ENCODE data around the gene ANKRD13D. TPM values are rescaled to one million over a fixed set of nuclear protein-coding genes. Genes with fewer than 3 reads are reported as not detected.

The ANKRD13D gene
- total RNA-seq, 2 experiments from 2014 or later = 56.2 to 61.9 TPM

GRCh38 chr11:67277231-67277961 lies 11.7 kb upstream of the ANKRD13D start:
- intact Hi-C loops (cut with micrococcal nuclease) = loop anchor here (1.0 to 2.0 kb wide), 4 partner anchors 9 to 40 kb away; no protein-coding TSS in a partner anchor
- peaks cover 48% of the 10 kb centered on the region for H3K36me3 Mint-ChIP-seq (ENCODE audit: low read depth)

GRCh38 chr11:67278135-67278938 lies 10.8 kb upstream of the ANKRD13D start:
- H3K36me3 Mint-ChIP-seq (ENCODE audit: low read depth) = peaks cover 46% of the 10 kb centered on the region
- no peaks in the 10 kb centered on the region for H3K9me3 Mint-ChIP-seq
- no peak for DNase-seq
- no peaks in the 10 kb centered on the region for H3K27me3 Mint-ChIP-seq (ENCODE audit: low read depth)
- H3K4me1 Mint-ChIP-seq (ENCODE audit: low read depth) = peaks cover 62% of the 10 kb centered on the region
- peak overlapping the region; percentile 73 for H3K4me3 Mint-ChIP-seq
- peak overlapping the region; percentile 99 for H3K27ac Mint-ChIP-seq
- intact Hi-C loops (cut with micrococcal nuclease) = no loop called here
- CTCF ChIA-PET = interaction anchor here (0.9 to 2.8 kb wide), 6 partner anchors 9 to 68 kb away, joined by 3 to 13 read pairs (median 8); partner anchors contain the start of gene GRK2

More at GRCh38 chr11:67277231-67277961, 11.7 kb upstream of the ANKRD13D start:
- DNase-seq = peak; percentile 95
- peaks cover 69% of the 10 kb centered on the region for H3K4me1 Mint-ChIP-seq (ENCODE audit: low read depth)
- H3K4me3 Mint-ChIP-seq = peak overlapping the region; percentile 73
- H3K27me3 Mint-ChIP-seq (ENCODE audit: low read depth) = no peaks in the 10 kb centered on the region
- H3K9me3 Mint-ChIP-seq = no peaks in the 10 kb centered on the region
- CTCF ChIA-PET = interaction anchor here (0.9 to 2.8 kb wide), 7 partner anchors 8 to 69 kb away, joined by 3 to 13 read pairs (median 7); partner anchors contain the start of gene GRK2
- peak overlapping the region; percentile 99 for H3K27ac Mint-ChIP-seq

GRCh38 chr11:67278939-67279588 lies 10.0 kb upstream of the ANKRD13D start:
- H3K27me3 Mint-ChIP-seq (ENCODE audit: low read depth) = no peaks in the 10 kb centered on the region
- peaks cover 56% of the 10 kb centered on the region for H3K4me1 Mint-ChIP-seq (ENCODE audit: low read depth)
- CTCF ChIA-PET = interaction anchor here (2.8 kb wide), 1 partner anchor 9 kb away, joined by 13 read pairs; no protein-coding TSS in a partner anchor
- peak overlapping the region; percentile 99 for H3K27ac Mint-ChIP-seq
- intact Hi-C loops (cut with micrococcal nuclease) = no loop called here
- peak overlapping the region; percentile 21 for H3K4me3 Mint-ChIP-seq
- H3K36me3 Mint-ChIP-seq (ENCODE audit: low read depth) = peaks cover 50% of the 10 kb centered on the region
- no peaks in the 10 kb centered on the region for H3K9me3 Mint-ChIP-seq
- DNase-seq = no peak

GRCh38 chr11:67279589-67280340 lies 9.3 kb upstream of the ANKRD13D start:
- H3K4me3 Mint-ChIP-seq = no peak overlapping the region
- no peaks in the 10 kb centered on the region for H3K27me3 Mint-ChIP-seq (ENCODE audit: low read depth)
- no peaks in the 10 kb centered on the region for H3K9me3 Mint-ChIP-seq
- H3K27ac Mint-ChIP-seq = peak overlapping the region; percentile 99
- H3K4me1 Mint-ChIP-seq (ENCODE audit: low read depth) = peaks cover 49% of the 10 kb centered on the region
- H3K36me3 Mint-ChIP-seq (ENCODE audit: low read depth) = peaks cover 50% of the 10 kb centered on the region
- DNase-seq = no peak
- intact Hi-C loops (cut with micrococcal nuclease) = no loop called here
- CTCF ChIA-PET = no interaction called here

- intact Hi-C loops (cut with micrococcal nuclease) = no loop called here
- no peaks in the 10 kb centered on the region for H3K27me3 Mint-ChIP-seq (ENCODE audit: low read depth)
- H3K4me3 Mint-ChIP-seq = no peak overlapping the region
- peaks cover 49% of the 10 kb centered on the region for H3K36me3 Mint-ChIP-seq (ENCODE audit: low read depth)
- H3K9me3 Mint-ChIP-seq = no peaks in the 10 kb centered on the region
- DNase-seq = no peak
- H3K27ac Mint-ChIP-seq = peak overlapping the region; percentile 99
- H3K4me1 Mint-ChIP-seq (ENCODE audit: low read depth) = peaks cover 45% of the 10 kb centered on the region
- CTCF ChIA-PET = no interaction called here
These were observed 8.7 kb upstream of the ANKRD13D start for GRCh38 chr11:67280341-67280787.

- H3K27ac Mint-ChIP-seq = no peak overlapping the region
These were observed 8.1 kb upstream of the ANKRD13D start for GRCh38 chr11:67280788-67281551.

GRCh38 chr11:67281552-67282150 lies 7.5 kb upstream of the ANKRD13D start:
- Mint-ChIP-seq H3K4me3 (no peak overlapping the region), H3K27me3 (ENCODE audit: low read depth) (no peaks in the 10 kb centered on the region), H3K9me3 (no peaks in the 10 kb centered on the region), H3K36me3 (ENCODE audit: low read depth) (peaks cover 49% of the 10 kb centered on the region), H3K4me1 (ENCODE audit: low read depth) (peaks cover 43% of the 10 kb centered on the region), H3K27ac (no peak overlapping the region)
- CTCF ChIA-PET = interaction anchor here (2.7 kb wide), 1 partner anchor 10 kb away, joined by 8 read pairs; no protein-coding TSS in a partner anchor
- no peak for DNase-seq
- intact Hi-C loops (cut with micrococcal nuclease) = no loop called here

More at GRCh38 chr11:67280788-67281551, 8.1 kb upstream of the ANKRD13D start:
- H3K4me3 Mint-ChIP-seq = no peak overlapping the region
- CTCF ChIA-PET = no interaction called here
- H3K9me3 Mint-ChIP-seq = no peaks in the 10 kb centered on the region
- no peaks in the 10 kb centered on the region for H3K27me3 Mint-ChIP-seq (ENCODE audit: low read depth)
- peaks cover 46% of the 10 kb centered on the region for H3K36me3 Mint-ChIP-seq (ENCODE audit: low read depth)
- peaks cover 43% of the 10 kb centered on the region for H3K4me1 Mint-ChIP-seq (ENCODE audit: low read depth)
- DNase-seq = no peak
- intact Hi-C loops (cut with micrococcal nuclease) = no loop called here

- Mint-ChIP-seq H3K36me3 (ENCODE audit: low read depth) (peaks cover 49% of the 10 kb centered on the region), H3K4me3 (no peak overlapping the region), H3K27me3 (ENCODE audit: low read depth) (no peaks in the 10 kb centered on the region), H3K4me1 (ENCODE audit: low read depth) (peaks cover 48% of the 10 kb centered on the region), H3K9me3 (no peaks in the 10 kb centered on the region), H3K27ac (peak overlapping the region; percentile 61)
- CTCF ChIA-PET = interaction anchor here (0.6 to 2.7 kb wide), 4 partner anchors 11 to 69 kb away, joined by 3 to 8 read pairs (median 4); no protein-coding TSS in a partner anchor
- intact Hi-C loops (cut with micrococcal nuclease) = no loop called here
- DNase-seq = peak; percentile 4
These were observed 6.8 kb upstream of the ANKRD13D start for GRCh38 chr11:67282155-67282875.

GRCh38 chr11:67282876-67283371 lies 6.2 kb upstream of the ANKRD13D start:
- Mint-ChIP-seq H3K4me1 (ENCODE audit: low read depth) (peaks cover 50% of the 10 kb centered on the region), H3K9me3 (no peaks in the 10 kb centered on the region), H3K4me3 (no peak overlapping the region), H3K27me3 (ENCODE audit: low read depth) (no peaks in the 10 kb centered on the region), H3K27ac (peak overlapping the region; percentile 61), H3K36me3 (ENCODE audit: low read depth) (peaks cover 49% of the 10 kb centered on the region)
- DNase-seq = no peak
- intact Hi-C loops (cut with micrococcal nuclease) = no loop called here
- CTCF ChIA-PET = interaction anchor here (0.6 to 2.7 kb wide), 5 partner anchors 12 to 294 kb away, joined by 3 to 8 read pairs (median 3); no protein-coding TSS in a partner anchor

GRCh38 chr11:67283481-67283963 lies 5.6 kb upstream of the ANKRD13D start:
- intact Hi-C loops (cut with micrococcal nuclease) = no loop called here
- peaks cover 50% of the 10 kb centered on the region for H3K36me3 Mint-ChIP-seq (ENCODE audit: low read depth)
- H3K27me3 Mint-ChIP-seq (ENCODE audit: low read depth) = no peaks in the 10 kb centered on the region
- no peaks in the 10 kb centered on the region for H3K9me3 Mint-ChIP-seq
- CTCF ChIA-PET = interaction anchor here (0.6 to 2.7 kb wide), 4 partner anchors 12 to 293 kb away, joined by 3 to 8 read pairs (median 4); no protein-coding TSS in a partner anchor
- no peak for DNase-seq
- no peak overlapping the region for H3K4me3 Mint-ChIP-seq
- H3K4me1 Mint-ChIP-seq (ENCODE audit: low read depth) = peaks cover 48% of the 10 kb centered on the region
- H3K27ac Mint-ChIP-seq = peak overlapping the region; percentile 21

Measured in activated naive CD4-positive, alpha-beta T cell treated with anti-CD3 and anti-CD28 coated beads for 36 hours (primary cell).